Measurements from ENCODE around the gene DXO. TPM values are rescaled to one million over a fixed set of nuclear protein-coding genes. Genes with fewer than 3 reads are reported as not detected.

DXO gene
- total RNA-seq, 4 donors from 2014 or later = 14.6 to 19.9 (median 16.4) TPM

- TF ChIP-seq, protein P1, sequence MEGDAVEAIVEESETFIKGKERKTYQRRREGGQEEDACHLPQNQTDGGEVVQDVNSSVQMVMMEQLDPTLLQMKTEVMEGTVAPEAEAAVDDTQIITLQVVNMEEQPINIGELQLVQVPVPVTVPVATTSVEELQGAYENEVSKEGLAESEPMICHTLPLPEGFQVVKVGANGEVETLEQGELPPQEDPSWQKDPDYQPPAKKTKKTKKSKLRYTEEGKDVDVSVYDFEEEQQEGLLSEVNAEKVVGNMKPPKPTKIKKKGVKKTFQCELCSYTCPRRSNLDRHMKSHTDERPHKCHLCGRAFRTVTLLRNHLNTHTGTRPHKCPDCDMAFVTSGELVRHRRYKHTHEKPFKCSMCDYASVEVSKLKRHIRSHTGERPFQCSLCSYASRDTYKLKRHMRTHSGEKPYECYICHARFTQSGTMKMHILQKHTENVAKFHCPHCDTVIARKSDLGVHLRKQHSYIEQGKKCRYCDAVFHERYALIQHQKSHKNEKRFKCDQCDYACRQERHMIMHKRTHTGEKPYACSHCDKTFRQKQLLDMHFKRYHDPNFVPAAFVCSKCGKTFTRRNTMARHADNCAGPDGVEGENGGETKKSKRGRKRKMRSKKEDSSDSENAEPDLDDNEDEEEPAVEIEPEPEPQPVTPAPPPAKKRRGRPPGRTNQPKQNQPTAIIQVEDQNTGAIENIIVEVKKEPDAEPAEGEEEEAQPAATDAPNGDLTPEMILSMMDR (IDR thresholded peaks at IDR 0.05) = no peak
- TF ChIP-seq POLR2A (IDR thresholded peaks at IDR 0.05) = no peak
- peak in 1 of 2 donors; percentile 88 for DNase-seq (ENCODE audit: low spot score in 2 of 2)
- intact Hi-C loops (cut with DNase I; ENCODE audit: low total_unique reads) = no loop called here
- peak overlapping the region; percentile 69 for H3K4me3 ChIP-seq (ENCODE audit: low read depth, poor library complexity, severe bottlenecking)
- WGBS, 2 donors = 10 to 11% methylated on average over 11 of the region's 11 CpGs
These were observed 13.6 kb downstream of the DXO start for GRCh38 chr6:31958412-31958740.

GRCh38 chr6:31956796-31957195 lies 15.1 kb downstream of the DXO start:
- intact Hi-C loops (cut with DNase I; ENCODE audit: low total_unique reads) = no loop called here
- H3K4me3 ChIP-seq (ENCODE audit: low read depth, poor library complexity, severe bottlenecking) = no peak overlapping the region
- DNase-seq (ENCODE audit: low spot score in 2 of 2) = no peak
- TF ChIP-seq, protein P1 (IDR thresholded peaks at IDR 0.05) = no peak
- TF ChIP-seq POLR2A (IDR thresholded peaks at IDR 0.05) = no peak
- WGBS, 2 donors = 94 to 98% methylated on average over 3 of the region's 3 CpGs

DNA sequence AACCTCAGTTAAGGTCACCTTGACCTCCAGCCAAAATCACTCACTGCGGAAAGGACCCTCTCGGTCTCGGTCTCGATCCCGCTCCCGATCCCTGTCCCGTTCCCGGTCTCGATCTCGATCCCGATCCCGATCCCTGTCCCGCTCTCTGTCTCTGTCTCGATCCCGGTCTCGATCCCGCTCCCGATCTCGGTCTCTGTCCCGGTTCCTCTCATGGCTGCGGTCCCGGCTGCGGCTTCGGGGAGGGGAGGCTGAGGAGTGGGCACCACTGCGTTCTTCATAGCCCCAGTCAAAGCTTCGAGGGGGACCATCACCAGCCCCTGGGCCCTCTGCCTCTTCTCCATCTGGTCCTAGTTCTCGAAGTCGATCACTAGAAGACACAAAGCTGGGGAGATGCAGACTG lies 17.4 kb downstream of the DXO start:
- intact Hi-C loops (cut with DNase I; ENCODE audit: low total_unique reads) = no loop called here
- WGBS, 2 donors = 96% methylated on average over 28 of the region's 28 CpGs
- TF ChIP-seq POLR2A (IDR thresholded peaks at IDR 0.05) = no peak
- TF ChIP-seq, protein P1 (IDR thresholded peaks at IDR 0.05) = no peak
- no peak for DNase-seq (ENCODE audit: low spot score in 2 of 2)
- H3K4me3 ChIP-seq (ENCODE audit: low read depth, poor library complexity, severe bottlenecking) = no peak overlapping the region

DNA sequence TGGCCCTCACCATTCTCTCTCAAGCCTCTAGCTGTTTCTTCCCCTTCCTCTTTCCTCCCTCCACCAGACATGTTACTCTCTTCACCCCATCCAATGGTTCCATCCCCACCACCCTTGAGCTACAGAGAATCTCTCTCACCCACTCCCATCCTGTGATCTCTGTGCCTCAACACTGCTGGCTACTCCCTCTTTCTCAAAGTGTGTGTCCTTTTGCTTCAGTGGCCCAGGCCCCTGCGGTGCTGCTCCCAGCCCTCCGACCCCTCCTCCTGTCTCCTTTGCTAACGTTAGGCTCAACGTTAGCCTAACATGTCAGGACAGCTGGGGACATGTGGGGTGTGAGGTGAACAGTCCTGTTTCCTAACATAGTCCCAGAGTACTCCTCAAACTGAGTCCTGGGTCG lies 19.0 kb downstream of the DXO start:
- TF ChIP-seq, protein P1 (IDR thresholded peaks at IDR 0.05) = no peak
- TF ChIP-seq POLR2A (IDR thresholded peaks at IDR 0.05) = no peak
- 66 to 68% methylated on average over 5 of the region's 5 CpGs for WGBS, 2 donors
- no peak for DNase-seq (ENCODE audit: low spot score in 2 of 2)
- intact Hi-C loops (cut with DNase I; ENCODE audit: low total_unique reads) = no loop called here
- no peak overlapping the region for H3K4me3 ChIP-seq (ENCODE audit: low read depth, poor library complexity, severe bottlenecking)

GRCh38 chr6:31952140-31952805 lies 19.7 kb downstream of the DXO start:
- H3K4me3 ChIP-seq (ENCODE audit: low read depth, poor library complexity, severe bottlenecking) = no peak overlapping the region
- TF ChIP-seq, protein P1 (IDR thresholded peaks at IDR 0.05) = no peak
- TF ChIP-seq POLR2A (IDR thresholded peaks at IDR 0.05) = no peak
- no peak for DNase-seq (ENCODE audit: low spot score in 2 of 2)
- intact Hi-C loops (cut with DNase I; ENCODE audit: low total_unique reads) = no loop called here
- WGBS, 2 donors = 50 to 54% methylated on average over 5 of the region's 5 CpGs

All from lower leg skin (tissue), 4 donors.